Measurements from ENCODE around the gene UBE3B. TPM values are rescaled to one million over a fixed set of nuclear protein-coding genes. Genes with fewer than 3 reads are reported as not detected.

The UBE3B gene
- total RNA-seq, 2 donors from 2014 or later = 32.0 to 39.8 TPM

- Mint-ChIP-seq H3K36me3 (ENCODE audit: low read depth) (peaks cover 39% of the 10 kb centered on the region), H3K4me3 (no peak overlapping the region), H3K27ac (no peak overlapping the region), H3K9me3 (no peaks in the 10 kb centered on the region), H3K4me1 (peaks cover 4% of the 10 kb centered on the region), H3K27me3 (ENCODE audit: insufficient read depth) (no peaks in the 10 kb centered on the region)
- no peak for TF ChIP-seq CTCF (conservative IDR thresholded peaks at IDR 0.05)
- WGBS, 2 experiments (ENCODE audit: insufficient coverage in 1 of 2, insufficient read length in 1 of 2) = 98% methylated on average over 9 to 11 of the region's 11 CpGs
- Histone ChIP-seq H3K9me3 (ENCODE audit: control insufficient read depth, low read length) (no peaks in the 10 kb centered on the region), H3K27ac (ENCODE audit: low read depth, low read length) (no peak overlapping the region), H3K4me3 (ENCODE audit: low read length) (no peak overlapping the region), H3K9ac (ENCODE audit: extremely low read depth, low read length, poor library complexity, severe bottlenecking) (no peak overlapping the region), H3K27me3 (ENCODE audit: control insufficient read depth, insufficient read depth, low read length, poor library complexity, severe bottlenecking) (no peaks in the 10 kb centered on the region), H3K36me3 (ENCODE audit: control insufficient read depth, insufficient read depth, low read length) (peaks cover 53% of the 10 kb centered on the region), H3K4me1 (ENCODE audit: control insufficient read depth, insufficient read depth, low read length) (no peaks in the 10 kb centered on the region)
- no peak for DNase-seq
These were observed 5.9 kb downstream of the UBE3B start for GRCh38 chr12:109483346-109483745.

- 94 to 100% methylated on average over 4 of the region's 4 CpGs for WGBS, 2 experiments (ENCODE audit: insufficient coverage in 1 of 2, insufficient read length in 1 of 2)
- no peak for TF ChIP-seq CTCF (conservative IDR thresholded peaks at IDR 0.05)
- Histone ChIP-seq H3K9me3 (ENCODE audit: control insufficient read depth, low read length) (no peaks in the 10 kb centered on the region), H3K36me3 (ENCODE audit: control insufficient read depth, insufficient read depth, low read length) (peaks cover 70% of the 10 kb centered on the region), H3K27me3 (ENCODE audit: control insufficient read depth, insufficient read depth, low read length, poor library complexity, severe bottlenecking) (no peaks in the 10 kb centered on the region), H3K4me3 (ENCODE audit: low read length) (no peak overlapping the region), H3K27ac (ENCODE audit: low read depth, low read length) (no peak overlapping the region), H3K9ac (ENCODE audit: extremely low read depth, low read length, poor library complexity, severe bottlenecking) (no peak overlapping the region), H3K4me1 (ENCODE audit: control insufficient read depth, insufficient read depth, low read length) (no peaks in the 10 kb centered on the region)
- H3K4me3 Mint-ChIP-seq = no peak overlapping the region
- H3K27me3 Mint-ChIP-seq (ENCODE audit: insufficient read depth) = no peaks in the 10 kb centered on the region
- H3K36me3 Mint-ChIP-seq (ENCODE audit: low read depth) = peaks cover 54% of the 10 kb centered on the region
- no peak overlapping the region for H3K27ac Mint-ChIP-seq
- no peaks in the 10 kb centered on the region for H3K4me1 Mint-ChIP-seq
- H3K9me3 Mint-ChIP-seq = no peaks in the 10 kb centered on the region
- no peak for DNase-seq
These were observed 7.8 kb downstream of the UBE3B start for GRCh38 chr12:109485201-109485600.

- Histone ChIP-seq H3K9me3 (ENCODE audit: control insufficient read depth, low read length) (no peaks in the 10 kb centered on the region), H3K9ac (ENCODE audit: extremely low read depth, low read length, poor library complexity, severe bottlenecking) (no peak overlapping the region), H3K4me1 (ENCODE audit: control insufficient read depth, insufficient read depth, low read length) (no peaks in the 10 kb centered on the region), H3K27me3 (ENCODE audit: control insufficient read depth, insufficient read depth, low read length, poor library complexity, severe bottlenecking) (no peaks in the 10 kb centered on the region), H3K36me3 (ENCODE audit: control insufficient read depth, insufficient read depth, low read length) (peaks cover 91% of the 10 kb centered on the region), H3K4me3 (ENCODE audit: low read length) (no peak overlapping the region), H3K27ac (ENCODE audit: low read depth, low read length) (no peak overlapping the region)
- H3K27me3 Mint-ChIP-seq (ENCODE audit: insufficient read depth) = no peaks in the 10 kb centered on the region
- no peak overlapping the region for H3K27ac Mint-ChIP-seq
- no peak overlapping the region for H3K4me3 Mint-ChIP-seq
- no peak for DNase-seq
- H3K9me3 Mint-ChIP-seq = no peaks in the 10 kb centered on the region
- 95 to 100% methylated on average over 6 to 9 of the region's 9 CpGs for WGBS, 2 experiments (ENCODE audit: insufficient coverage in 1 of 2, insufficient read length in 1 of 2)
- H3K36me3 Mint-ChIP-seq (ENCODE audit: low read depth) = peaks cover 72% of the 10 kb centered on the region
- no peak for TF ChIP-seq CTCF (conservative IDR thresholded peaks at IDR 0.05)
- no peaks in the 10 kb centered on the region for H3K4me1 Mint-ChIP-seq
These were observed 10.0 kb downstream of the UBE3B start for GRCh38 chr12:109487181-109488050.
